Mesenchymal stem cell (in vitro differentiated cells and primary cell): ENCODE measurements around the gene COBL.

Experiments used
- DNase-seq: peaks from one replicate; pipeline ENCODE4 v3.0.0-alpha.2; 2013
- H2AFZ ChIP-seq: one replicate; pipeline ENCODE4 v1.6.1; 2013; ENCODE audit warnings: low read depth, mild to moderate bottlenecking, control low read depth, inconsistent platforms, low read length, moderate library complexity
- H2AK5ac ChIP-seq: 2 replicates; pipeline ENCODE4 v1.6.1; 2013; ENCODE audit warnings: low read length, moderate library complexity, mild to moderate bottlenecking, inconsistent platforms; ENCODE audit not compliant: severe bottlenecking
- H2BK120ac ChIP-seq: one replicate; pipeline ENCODE4 v1.6.1; 2013; ENCODE audit warnings: low read depth, mild to moderate bottlenecking, inconsistent platforms, low read length, moderate library complexity
- H2BK12ac ChIP-seq, 2 experiments: one replicate each; pipeline ENCODE4 v1.6.1; 2013; ENCODE audit warnings: inconsistent platforms in 2 of 2, low read length in 2 of 2, mild to moderate bottlenecking in 2 of 2, moderate library complexity in 2 of 2, control low read depth in 1 of 2
- H2BK15ac ChIP-seq: one replicate; pipeline ENCODE4 v1.6.1; 2013; ENCODE audit warnings: mild to moderate bottlenecking, low read depth, inconsistent platforms; ENCODE audit not compliant: poor library complexity, severe bottlenecking
- H2BK5ac ChIP-seq: 2 replicates; pipeline ENCODE4 v1.6.1; 2013; ENCODE audit warnings: low read depth, mild to moderate bottlenecking, low read length, control low read depth, inconsistent platforms; ENCODE audit not compliant: poor library complexity, severe bottlenecking
- H3K14ac ChIP-seq, 2 experiments: one replicate each; pipeline ENCODE4 v1.6.1; 2013; ENCODE audit warnings: inconsistent platforms in 2 of 2, low read length in 2 of 2, control low read depth in 1 of 2, mild to moderate bottlenecking in 1 of 2, moderate library complexity in 1 of 2
- H3K18ac ChIP-seq, 2 experiments: one replicate each; pipeline ENCODE4 v1.6.1; 2013; ENCODE audit warnings: inconsistent platforms in 2 of 2, low read length in 2 of 2, control low read depth in 1 of 2, low read depth in 1 of 2, mild to moderate bottlenecking in 1 of 2
- H3K23ac ChIP-seq, 2 experiments: one replicate each; pipeline ENCODE4 v1.6.1; 2013; ENCODE audit warnings: inconsistent platforms in 2 of 2, low read length in 2 of 2, mild to moderate bottlenecking in 2 of 2, moderate library complexity in 2 of 2, control low read depth in 1 of 2
- H3K27ac ChIP-seq: 2 replicates; pipeline ENCODE4 v1.5.1; 2013; ENCODE audit warnings: mild to moderate bottlenecking, moderate library complexity, low read length, control low read depth, inconsistent platforms; ENCODE audit not compliant: poor library complexity, severe bottlenecking
- H3K27me3 ChIP-seq, 2 experiments: 2 replicates each; pipeline versions ENCODE4 v1.6.1 to v1.7.0; 2013; ENCODE audit warnings: low read length in 2 of 2, mild to moderate bottlenecking in 2 of 2, moderate library complexity in 2 of 2, control low read depth in 1 of 2, inconsistent platforms in 1 of 2; ENCODE audit not compliant: control insufficient read depth in 1 of 2, insufficient read depth in 1 of 2
- H3K36me3 ChIP-seq, 2 experiments: 2 replicates each; pipeline versions ENCODE4 v1.6.1 to v1.7.0; 2013; ENCODE audit warnings: low read length in 2 of 2, control low read depth in 1 of 2, inconsistent platforms in 1 of 2, low read depth in 1 of 2, mild to moderate bottlenecking in 1 of 2; ENCODE audit not compliant: insufficient read depth in 2 of 2, control insufficient read depth in 1 of 2
- H3K4ac ChIP-seq, 2 experiments: one replicate each; pipeline ENCODE4 v1.6.1; 2013; ENCODE audit warnings: inconsistent platforms in 2 of 2, low read length in 2 of 2, mild to moderate bottlenecking in 2 of 2, moderate library complexity in 2 of 2, control low read depth in 1 of 2, low read depth in 1 of 2
- H3K4me1 ChIP-seq: 2 replicates; pipeline ENCODE4 v1.6.1; 2013; ENCODE audit warnings: low read depth, low read length, control low read depth; ENCODE audit not compliant: control insufficient read depth, insufficient read depth
- H3K4me2 ChIP-seq: 2 replicates; pipeline ENCODE4 v1.6.1; 2013; ENCODE audit warnings: low read length, mild to moderate bottlenecking, inconsistent platforms; ENCODE audit not compliant: poor library complexity, severe bottlenecking
- H3K4me3 ChIP-seq, 2 experiments: 2 replicates each; pipeline versions ENCODE4 v1.5.1 to v1.7.0; 2013; ENCODE audit warnings: low read length in 2 of 2, mild to moderate bottlenecking in 2 of 2, control low read depth in 1 of 2, low read depth in 1 of 2; ENCODE audit not compliant: insufficient read depth in 1 of 2
- H3K79me1 ChIP-seq: replicated peaks from 2 replicates; pipeline ENCODE4 v1.6.1; 2013; ENCODE audit warnings: mild to moderate bottlenecking, control low read depth, low read length, inconsistent platforms; ENCODE audit not compliant: poor library complexity, severe bottlenecking
- H3K9ac ChIP-seq: 2 replicates; pipeline ENCODE4 v1.7.0; 2013; ENCODE audit warnings: mild to moderate bottlenecking, low read length, moderate library complexity
- H3K9me3 ChIP-seq: 2 replicates; pipeline ENCODE4 v1.7.0; 2013; ENCODE audit warnings: mild to moderate bottlenecking, low read length; ENCODE audit not compliant: control insufficient read depth
- H4K8ac ChIP-seq: one replicate; pipeline ENCODE4 v1.6.1; 2013; ENCODE audit warnings: inconsistent platforms, mild to moderate bottlenecking, low read length, moderate library complexity
- H4K91ac ChIP-seq: one replicate; pipeline ENCODE4 v1.6.1; 2013; ENCODE audit warnings: mild to moderate bottlenecking, low read length, inconsistent platforms
- WGBS: methylation state at CpG from one replicate; pipeline ENCODE4 v1.1.7; 2013; ENCODE audit warnings: mixed read lengths; 5-methylcytosine and 5-hydroxymethylcytosine counted together

The COBL gene

GRCh38 chr7:51220226-51220625, 96.4 kb downstream of the COBL start:
- Histone ChIP-seq H2BK12ac (no peak overlapping the region), H2AFZ (no peak overlapping the region), H3K27ac (no peak overlapping the region), H4K8ac (no peak overlapping the region), H3K36me3 (no peaks in the 10 kb centered on the region), H2BK5ac (no peak overlapping the region), H4K91ac (peak overlapping the region; percentile 12), H3K9me3 (no peaks in the 10 kb centered on the region), H3K4me1 (peaks cover 2% of the 10 kb centered on the region), H3K4ac (no peak overlapping the region), H3K9ac (no peak overlapping the region), H3K79me1 (no peaks in the 10 kb centered on the region), H3K14ac (no peak overlapping the region), H2BK15ac (no peak overlapping the region), H3K4me3 (no peak overlapping the region), H3K18ac (no peak overlapping the region), H2AK5ac (no peak overlapping the region), H3K23ac (no peak overlapping the region), H3K27me3 (peaks cover 4 to 9% of the 10 kb centered on the region in 2 experiments), H2BK120ac (no peak overlapping the region), H3K4me2 (no peak overlapping the region)
- 85% methylated on average over 11 of the region's 11 CpGs for WGBS
- DNase-seq, result no peak

- H3K27me3 ChIP-seq, result peaks cover 0 to 9% of the 10 kb centered on the region in 2 experiments
- no peak overlapping the region for H2AFZ ChIP-seq
- H3K36me3 ChIP-seq, result no peaks in the 10 kb centered on the region
- no peak overlapping the region for H3K23ac ChIP-seq
- H3K4me1 ChIP-seq, result no peaks in the 10 kb centered on the region
- no peak overlapping the region for H3K4me3 ChIP-seq
- H3K27ac ChIP-seq, result no peak overlapping the region
- H3K14ac ChIP-seq, result no peak overlapping the region
- no peak overlapping the region for H3K4me2 ChIP-seq
- no peak overlapping the region for H3K18ac ChIP-seq
- no peak overlapping the region for H2BK15ac ChIP-seq
- H3K4ac ChIP-seq, result no peak overlapping the region
- no peak overlapping the region for H2BK120ac ChIP-seq
- no peak overlapping the region for H2BK5ac ChIP-seq
- H3K9me3 ChIP-seq, result no peaks in the 10 kb centered on the region
- no peak overlapping the region for H4K91ac ChIP-seq
- no peak overlapping the region for H4K8ac ChIP-seq
- H2BK12ac ChIP-seq, result no peak overlapping the region
- H3K79me1 ChIP-seq, result no peaks in the 10 kb centered on the region
- no peak overlapping the region for H3K9ac ChIP-seq
- 89% methylated on average over 18 of the region's 18 CpGs for WGBS
- no peak overlapping the region for H2AK5ac ChIP-seq
- DNase-seq, result no peak
Observed at GRCh38 chr7:51219261-51219988, 97.2 kb downstream of the COBL start.

- Histone ChIP-seq H3K14ac (no peak overlapping the region), H2BK120ac (no peak overlapping the region), H3K23ac (no peak overlapping the region), H4K91ac (no peak overlapping the region), H3K4me3 (no peak overlapping the region), H3K79me1 (no peaks in the 10 kb centered on the region), H3K27me3 (peaks cover 0 to 9% of the 10 kb centered on the region in 2 experiments), H3K4me1 (no peaks in the 10 kb centered on the region), H2AFZ (no peak overlapping the region), H2AK5ac (no peak overlapping the region), H2BK12ac (no peak overlapping the region), H3K4ac (no peak overlapping the region), H3K27ac (no peak overlapping the region), H2BK5ac (no peak overlapping the region), H2BK15ac (no peak overlapping the region), H3K18ac (no peak overlapping the region), H4K8ac (no peak overlapping the region), H3K36me3 (no peaks in the 10 kb centered on the region), H3K9ac (no peak overlapping the region), H3K9me3 (no peaks in the 10 kb centered on the region), H3K4me2 (no peak overlapping the region)
- no peak for DNase-seq
- WGBS, result 97% methylated on average over 4 of the region's 6 CpGs
Observed at GRCh38 chr7:51217804-51218203, 98.8 kb downstream of the COBL start.

- Histone ChIP-seq H3K18ac (no peak overlapping the region), H2BK15ac (no peak overlapping the region), H3K14ac (no peak overlapping the region), H4K91ac (no peak overlapping the region), H3K79me1 (no peaks in the 10 kb centered on the region), H2AFZ (no peak overlapping the region), H3K4me2 (no peak overlapping the region), H3K9ac (no peak overlapping the region), H2AK5ac (no peak overlapping the region), H4K8ac (no peak overlapping the region), H3K27me3 (peaks cover 0 to 16% of the 10 kb centered on the region in 2 experiments), H3K4me1 (no peaks in the 10 kb centered on the region), H3K27ac (no peak overlapping the region), H3K4me3 (no peak overlapping the region), H2BK5ac (no peak overlapping the region), H2BK120ac (no peak overlapping the region), H2BK12ac (no peak overlapping the region), H3K9me3 (no peaks in the 10 kb centered on the region), H3K23ac (no peak overlapping the region), H3K4ac (no peak overlapping the region), H3K36me3 (no peaks in the 10 kb centered on the region)
- no peak for DNase-seq
- 95% methylated on average over 5 of the region's 7 CpGs for WGBS
Observed at GRCh38 chr7:51214098-51214497, 102.5 kb downstream of the COBL start.
